H1 (cell line): ENCODE measurements around the gene METTL21C.

ENCODE experiments used
- BCL11A ChIP-seq, 2 experiments: IDR thresholded peaks; one replicate each; pipeline ENCODE4 v1.6.1; 2011; ENCODE audit warnings: low read depth in 2 of 2, low read length in 2 of 2, mild to moderate bottlenecking in 2 of 2
- BRCA1 ChIP-seq: IDR thresholded peaks from 2 replicates; pipeline ENCODE4 v1.6.1; 2012; ENCODE audit warnings: low read depth, low read length, improper control_type of control experiment
- CTCF ChIP-seq, 3 experiments: IDR thresholded peaks; 1 replicate in 2 of 3; 2 replicates in 1 of 3; pipeline versions ENCODE4 v1.5.1 to v1.6.1; 2011; ENCODE audit warnings: low read length in 3 of 3, mild to moderate bottlenecking in 3 of 3, inconsistent platforms in 2 of 3, low read depth in 1 of 3, moderate library complexity in 1 of 3; ENCODE audit not compliant: insufficient read depth in 1 of 3; ENCODE audit errors: control extremely low read depth in 1 of 3
- EZH2 ChIP-seq: fragments of 200-600 bp; sonication (generic); IDR thresholded peaks from 2 replicates; pipeline ENCODE4 v1.7.1; 2012; ENCODE audit warnings: low read depth, mild to moderate bottlenecking, moderate library complexity, low read length, inconsistent platforms; ENCODE audit not compliant: severe bottlenecking
- HDAC2 ChIP-seq, 2 experiments: fragments of 300-600 bp in 1 of 2; sonication (generic) in 1 of 2; IDR thresholded peaks; 2 replicates each; pipeline ENCODE4 v1.6.1; 2011 to 2012; ENCODE audit warnings: low read depth in 2 of 2, low read length in 2 of 2, mild to moderate bottlenecking in 2 of 2, moderate library complexity in 2 of 2, borderline replicate concordance in 1 of 2, inconsistent platforms in 1 of 2
- KDM5A ChIP-seq: fragments of 200-600 bp; IDR thresholded peaks from 2 replicates; pipeline ENCODE4 v1.7.1; 2012; ENCODE audit warnings: mild to moderate bottlenecking, low read length, inconsistent platforms, mixed read lengths
- POLR2A ChIP-seq, 2 experiments: IDR thresholded peaks; 1 replicate in 1 of 2; 2 replicates in 1 of 2; pipeline ENCODE4 v1.6.1; 2011; ENCODE audit warnings: low read depth in 2 of 2, low read length in 2 of 2, mild to moderate bottlenecking in 2 of 2; ENCODE audit errors: control extremely low read depth in 1 of 2
- TBP ChIP-seq: IDR thresholded peaks from 2 replicates; pipeline ENCODE4 v1.6.1; 2011; ENCODE audit warnings: low read depth, low read length, improper control_type of control experiment

GRCh38 chr13:102701331-102701730, 6.5 kb upstream of the METTL21C start:
- TF ChIP-seq CTCF (IDR thresholded peaks at IDR 0.05; ENCODE audit: control extremely low read depth in 1 of 3, insufficient read depth in 1 of 3, low read depth in 1 of 3, low read length in 3 of 3) (no peak), POLR2A (IDR thresholded peaks at IDR 0.05; ENCODE audit: control extremely low read depth in 1 of 2, low read depth in 2 of 2, low read length in 2 of 2) (no peak), BCL11A (IDR thresholded peaks at IDR 0.05; ENCODE audit: low read depth in 2 of 2, low read length in 2 of 2) (no peak), HDAC2 (IDR thresholded peaks at IDR 0.05; ENCODE audit: borderline replicate concordance in 1 of 2, low read depth in 2 of 2, low read length in 2 of 2) (no peak), TBP (no peak), KDM5A (no peak), BRCA1 (no peak), EZH2 (no peak)
